KOPT-K1 (cell line): Measurements from ENCODE around the gene C2orf49.

Source experiments
- H3K27ac ChIP-seq: fragments of 200-600 bp; sonication (generic); 2 replicates; pipeline ENCODE4 v1.5.1; 2016; ENCODE audit warnings: antibody characterized with exemption, mild to moderate bottlenecking, low read depth, low read length; ENCODE audit not compliant: poor library complexity, severe bottlenecking
- H3K36me3 ChIP-seq: fragments of 200-600 bp; sonication (generic); 2 replicates; pipeline ENCODE4 v1.5.1; 2017; ENCODE audit warnings: antibody characterized with exemption, mild to moderate bottlenecking, low read length, moderate library complexity; ENCODE audit not compliant: insufficient read depth
- H3K9me3 ChIP-seq: fragments of 200-600 bp; sonication (generic); 2 replicates; pipeline ENCODE4 v1.5.1; 2017; ENCODE audit warnings: antibody characterized with exemption, low read length, mild to moderate bottlenecking; ENCODE audit not compliant: insufficient read depth, poor library complexity, severe bottlenecking

The C2orf49 gene

GRCh38 chr2:105393373-105394055 lies 56.2 kb downstream of the C2orf49 start:
- Histone ChIP-seq H3K9me3 (no peaks in the 10 kb centered on the region), H3K36me3 (no peaks in the 10 kb centered on the region), H3K27ac (no peak overlapping the region)

GRCh38 chr2:105394951-105395611 lies 57.7 kb downstream of the C2orf49 start:
- Histone ChIP-seq H3K27ac (no peak overlapping the region), H3K9me3 (no peaks in the 10 kb centered on the region), H3K36me3 (no peaks in the 10 kb centered on the region)

DNA sequence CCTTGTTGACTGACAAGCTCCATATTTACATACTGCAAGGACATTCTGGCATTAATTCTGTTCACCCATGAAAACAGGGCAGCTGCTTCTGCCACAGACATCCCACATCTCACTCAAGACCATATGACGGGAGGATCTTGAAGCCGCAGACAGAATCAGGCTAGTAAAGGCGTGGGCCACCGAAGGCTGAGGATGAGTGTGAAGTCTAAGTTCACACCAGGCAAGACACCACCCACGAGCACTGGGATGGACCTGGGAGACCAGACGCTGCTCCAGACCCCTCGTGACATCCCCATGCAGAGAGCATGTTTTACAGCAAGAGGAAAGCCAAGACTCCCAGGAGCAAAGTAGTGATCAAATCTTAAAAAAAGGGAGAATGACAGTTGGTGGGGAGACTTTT lies 58.4 kb downstream of the C2orf49 start:
- Histone ChIP-seq H3K27ac (no peak overlapping the region), H3K36me3 (no peaks in the 10 kb centered on the region), H3K9me3 (no peaks in the 10 kb centered on the region)

GRCh38 chr2:105396254-105397024 lies 59.1 kb downstream of the C2orf49 start:
- Histone ChIP-seq H3K9me3 (no peaks in the 10 kb centered on the region), H3K27ac (no peak overlapping the region), H3K36me3 (no peaks in the 10 kb centered on the region)

GRCh38 chr2:105397025-105397722 lies 59.8 kb downstream of the C2orf49 start:
- no peak overlapping the region for H3K27ac ChIP-seq
- H3K9me3 ChIP-seq, result no peaks in the 10 kb centered on the region
- H3K36me3 ChIP-seq, result no peaks in the 10 kb centered on the region

GRCh38 chr2:105397953-105398335 lies 60.6 kb downstream of the C2orf49 start:
- Histone ChIP-seq H3K9me3 (no peaks in the 10 kb centered on the region), H3K36me3 (no peaks in the 10 kb centered on the region), H3K27ac (peak overlapping the region; percentile 70)

- Histone ChIP-seq H3K27ac (peak within 1 kb of the TSS; percentile 70), H3K9me3 (no peaks in the 10 kb centered on the region), H3K36me3 (no peaks in the 10 kb centered on the region)
These were observed 61.2 kb downstream of the C2orf49 start, which contains the start of gene FHL2 for GRCh38 chr2:105398336-105399206. Gene FHL2 (minus strand): TSS chr2:105399051. CDS start chr2:105386516, 12,535 bp downstream.
